HepG2 (cell line): ENCODE measurements around the gene CCDC116. TPM values are rescaled to one million over a fixed set of nuclear protein-coding genes. Genes with fewer than 3 reads are reported as not detected.

Experiments used
- ATAC-seq: fragments of 200-7000 bp; cut with Tn5 transposase; 3 replicates; pipeline ENCODE4 v1.9.1; 2020; ENCODE audit warnings: mild to moderate bottlenecking, moderate library complexity
- BruUV-seq: library from RNA; stranded (reverse); fragments of 400-500 nt; replicated peaks from 2 replicates; lab custom pipeline; 2021; lab: Mats Ljungman, UMichigan
- CTCF ChIA-PET: fragments of 300-600 bp; formaldehyde crosslinking; extraction: SDS; loops from one replicate; lab custom pipeline; 2021; ENCODE audit warnings: low total read pairs, inconsistent platforms, low intra/inter-chr PET ratio; lab: Yijun Ruan, JAX
- POLR2A ChIA-PET: fragments of 350-600 bp; sonication (Branson Sonifier 250); formaldehyde crosslinking; loops from one replicate; lab custom pipeline; 2020; ENCODE audit warnings: antibody characterized with exemption, inconsistent platforms; lab: Yijun Ruan, JAX
- DNase-seq: peaks from one replicate; pipeline ENCODE4 v3.0.0-alpha.2; 2015; ENCODE audit warnings: low spot score
- FAIRE-seq: peaks from 3 replicates; lab custom pipeline; 2011; peaks lifted over from hg19 to GRCh38; lab: Jason Lieb, UNC
- H2AFZ ChIP-seq: one replicate; pipeline ENCODE4 v1.6.1; 2011; ENCODE audit warnings: low read length, inconsistent platforms
- H3K27ac ChIP-seq: fragments of 300-600 bp; 3 replicates; pipeline ENCODE4 v1.8.0; 2011; ENCODE audit warnings: mixed run types, mild to moderate bottlenecking, mixed read lengths, low read length, inconsistent platforms; ENCODE audit not compliant: insufficient read depth; ENCODE audit errors: extremely low read length
- H3K27me3 ChIP-seq, 2 experiments: fragments of 200-600 bp in 1 of 2; 2 replicates in 1 of 2; 3 replicates in 1 of 2; pipeline versions ENCODE4 v1.6.0 to v1.8.0; 2011; ENCODE audit warnings: low read length in 2 of 2, mild to moderate bottlenecking in 2 of 2, moderate library complexity in 2 of 2, inconsistent platforms in 1 of 2; ENCODE audit not compliant: insufficient read depth in 2 of 2, control insufficient read depth in 1 of 2
- H3K36me3 ChIP-seq, 2 experiments: fragments of 200-600 bp in 1 of 2; replicated peaks in 1 of 2; 2 replicates in 1 of 2; 3 replicates in 1 of 2; pipeline versions ENCODE4 v1.5.1 to v1.8.0; 2011; ENCODE audit warnings: low read length in 2 of 2, inconsistent platforms in 1 of 2; ENCODE audit not compliant: insufficient read depth in 2 of 2, control insufficient read depth in 1 of 2
- H3K4me1 ChIP-seq: 2 replicates; pipeline ENCODE4 v1.5.1; 2012; ENCODE audit warnings: low read length, inconsistent platforms; ENCODE audit not compliant: insufficient read depth
- H3K4me2 ChIP-seq: 2 replicates; pipeline ENCODE4 v1.6.0; 2011; ENCODE audit warnings: low read depth, low read length, inconsistent platforms
- H3K4me3 ChIP-seq, 3 experiments: fragments of 200-600 bp in 1 of 3; sonication (generic), shearing (Covaris generic) in 1 of 3; replicated peaks in 1 of 3; 2 replicates each; pipeline ENCODE4 v1.5.1; 2011 to 2016; ENCODE audit warnings: low read length in 3 of 3, inconsistent platforms in 2 of 3, low read depth in 2 of 3, mild to moderate bottlenecking in 2 of 3, control low read depth in 1 of 3, mixed read lengths in 1 of 3; ENCODE audit not compliant: insufficient read depth in 1 of 3
- H3K79me2 ChIP-seq: one replicate; pipeline ENCODE4 v1.6.1; 2011; ENCODE audit warnings: low read length, inconsistent platforms; ENCODE audit not compliant: insufficient read depth
- H3K9ac ChIP-seq: 2 replicates; pipeline ENCODE4 v1.6.0; 2011; ENCODE audit warnings: mild to moderate bottlenecking, low read depth, low read length, inconsistent platforms; ENCODE audit not compliant: insufficient read depth
- H3K9me3 ChIP-seq: 2 replicates; pipeline ENCODE4 v1.5.1; 2012; ENCODE audit warnings: mild to moderate bottlenecking, low read length
- H4K20me1 ChIP-seq: 2 replicates; pipeline ENCODE4 v1.6.0; 2011; ENCODE audit warnings: inconsistent platforms, mild to moderate bottlenecking, low read length, moderate library complexity; ENCODE audit not compliant: insufficient read depth
- DNMT1 ChIP-seq: sonication (generic); formaldehyde crosslinking; IDR thresholded peaks from 2 replicates; pipeline ENCODE4 v1.5.1; 2020; ENCODE audit warnings: mild to moderate bottlenecking, missing genetic modification reagents
- HOXA7 ChIP-seq: sonication (generic); formaldehyde crosslinking; IDR thresholded peaks from 2 replicates; pipeline ENCODE4 v1.8.1; 2022; ENCODE audit warnings: mild to moderate bottlenecking, missing genetic modification reagents, moderate library complexity
- MAFF ChIP-seq: IDR thresholded peaks from 2 replicates; pipeline ENCODE4 v1.6.1; 2011; ENCODE audit warnings: low read depth, low read length, improper control_type of control experiment
- MAFK ChIP-seq, 2 experiments: IDR thresholded peaks in 1 of 2; conservative IDR thresholded peaks in 1 of 2; 2 replicates each; pipeline ENCODE4 v1.6.1; 2011; ENCODE audit warnings: improper control_type of control experiment in 2 of 2, low read length in 2 of 2
- MIER3 ChIP-seq: IDR thresholded peaks from 2 replicates; pipeline ENCODE4 v1.6.1; 2016; ENCODE audit warnings: missing compliant biosample characterization, borderline replicate concordance
- STAG1 ChIP-seq: sonication (generic); formaldehyde crosslinking; IDR thresholded peaks from 2 replicates; pipeline ENCODE4 v1.4.0; 2020; ENCODE audit warnings: missing genetic modification reagents
- THYN1 ChIP-seq: sonication (generic); formaldehyde crosslinking; IDR thresholded peaks from 2 replicates; pipeline ENCODE4 v1.8.1; 2023; ENCODE audit warnings: low read depth, mild to moderate bottlenecking, moderate library complexity, missing genetic modification reagents, borderline replicate concordance
- ZNF562 ChIP-seq: sonication (generic); formaldehyde crosslinking; IDR thresholded peaks from 2 replicates; pipeline ENCODE4 v1.8.0; 2022; ENCODE audit warnings: missing genetic modification reagents, borderline replicate concordance
- WGBS: methylation state at CpG from one replicate; pipeline ENCODE4 v1.1.6; 2017; ENCODE audit warnings: low lambda C conversion rate; 5-methylcytosine and 5-hydroxymethylcytosine counted together
- in situ Hi-C: cut with HindIII; loops from 2 replicates; pipeline ENCODE4 v1.10.0; 2017; ENCODE audit warnings: low pct_unique_long_range_greater_than_20kb; ENCODE audit not compliant: extremely low pct_ligation_motif_present
- intact Hi-C: fragments of 100-400 bp; cut with micrococcal nuclease; formaldehyde crosslinking; loops from one replicate; pipeline ENCODE4 v1.10.0; 2022; ENCODE audit not compliant: unreplicated experiment
- polyA plus RNA-seq, 8 experiments: library from polyadenylated mRNA; depleted of rRNA in 3 of 8; stranded (reverse) in 7 of 8; unstranded in 1 of 8; fragments of >200 nt; fragmentation: Illumina TruSeq in 4 of 8; extraction: Trizol in 4 of 8; gene quantifications; 2 replicates each; pipeline versions ENCODE4 v1.2.1 to v1.2.3, GENCODE V29; 2011 to 2016; ENCODE audit warnings: low read depth in 4 of 8, missing spikeins in 1 of 8, mixed read lengths in 1 of 8; ENCODE audit not compliant: insufficient read depth in 1 of 8
- total RNA-seq, 5 experiments: library from RNA; depleted of rRNA; stranded (reverse); fragments of >200 nt; fragmentation: Illumina TruSeq; extraction: Trizol; gene quantifications; 2 replicates each; pipeline ENCODE4 v1.2.3, GENCODE V29; 2016; ENCODE audit warnings: low read depth in 1 of 5
- TF ChIP-seq, protein P1 (sequence below): sonication (generic); formaldehyde crosslinking; IDR thresholded peaks from 2 replicates; pipeline ENCODE4 v1.5.0; 2020; ENCODE audit warnings: mild to moderate bottlenecking, missing genetic modification reagents, moderate library complexity
- TF ChIP-seq, protein P2 (sequence below): sonication (generic); formaldehyde crosslinking; IDR thresholded peaks from 2 replicates; pipeline ENCODE4 v1.5.1; 2020; ENCODE audit warnings: mild to moderate bottlenecking, moderate library complexity, missing genetic modification reagents

The CCDC116 gene
- total and polyA plus RNA-seq, 2 of the 13 experiments (the other 11 are each of a cell fraction or from before 2014, with no cell fraction given), result 0.15 to 0.33 TPM

DNA sequence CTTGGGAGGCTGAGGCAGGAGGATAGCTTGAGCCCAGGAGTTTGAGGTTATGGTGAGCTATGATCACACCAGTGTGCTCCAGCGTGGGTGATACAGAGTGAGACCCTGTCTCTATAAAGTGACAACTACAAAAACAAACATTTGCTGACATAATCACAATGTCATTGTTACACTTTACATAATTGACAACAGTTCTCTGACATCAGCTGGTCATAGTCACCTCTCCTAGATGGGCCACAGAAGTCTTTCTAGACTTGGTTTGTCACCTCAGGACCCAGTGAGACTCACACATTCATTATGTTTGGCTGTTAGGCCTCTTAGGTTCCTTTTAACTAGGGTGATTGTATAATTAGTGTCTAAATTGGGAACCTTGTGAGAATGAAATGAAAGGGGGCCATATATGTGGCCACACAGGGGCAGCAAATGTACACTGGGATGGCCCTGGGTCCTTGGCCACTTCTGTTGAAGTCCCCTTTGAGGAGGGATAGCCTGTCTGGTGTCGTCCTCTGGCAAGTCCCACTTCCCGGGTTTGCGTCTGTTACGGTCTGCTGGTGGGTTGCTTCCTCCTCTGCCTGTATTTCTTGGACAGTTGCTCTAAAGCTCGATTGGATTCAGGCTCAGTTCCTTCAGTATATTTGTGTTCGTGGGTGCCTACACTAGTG, 27.4 kb downstream of the CCDC116 start:
- intact Hi-C loops, result no loop called here
- Histone ChIP-seq H3K36me3 (no peaks in the 10 kb centered on the region), H3K79me2 (no peaks in the 10 kb centered on the region), H3K9ac (no peak overlapping the region), H2AFZ (no peak overlapping the region), H4K20me1 (no peaks in the 10 kb centered on the region), H3K9me3 (no peaks in the 10 kb centered on the region), H3K27ac (no peak overlapping the region), H3K4me2 (no peak overlapping the region), H3K4me1 (peaks cover 20% of the 10 kb centered on the region), H3K4me3 (no peak overlapping the region), H3K27me3 (no peaks in the 10 kb centered on the region)
- WGBS, result 64% methylated on average over 3 of the region's 7 CpGs
- TF ChIP-seq ZNF562 (CRISPR knock-in tag), result no peak
- peak; percentile 34 for TF ChIP-seq STAG1 (CRISPR knock-in tag)
- peak; percentile 79 to 84 for TF ChIP-seq MAFK (conservative IDR thresholded peaks at IDR 0.05 in 1 of 2, IDR thresholded peaks at IDR 0.05 in 1 of 2; ENCODE audit: low read length in 2 of 2)
- TF ChIP-seq MAFF, result peak; percentile 70
- TF ChIP-seq, protein P1, sequence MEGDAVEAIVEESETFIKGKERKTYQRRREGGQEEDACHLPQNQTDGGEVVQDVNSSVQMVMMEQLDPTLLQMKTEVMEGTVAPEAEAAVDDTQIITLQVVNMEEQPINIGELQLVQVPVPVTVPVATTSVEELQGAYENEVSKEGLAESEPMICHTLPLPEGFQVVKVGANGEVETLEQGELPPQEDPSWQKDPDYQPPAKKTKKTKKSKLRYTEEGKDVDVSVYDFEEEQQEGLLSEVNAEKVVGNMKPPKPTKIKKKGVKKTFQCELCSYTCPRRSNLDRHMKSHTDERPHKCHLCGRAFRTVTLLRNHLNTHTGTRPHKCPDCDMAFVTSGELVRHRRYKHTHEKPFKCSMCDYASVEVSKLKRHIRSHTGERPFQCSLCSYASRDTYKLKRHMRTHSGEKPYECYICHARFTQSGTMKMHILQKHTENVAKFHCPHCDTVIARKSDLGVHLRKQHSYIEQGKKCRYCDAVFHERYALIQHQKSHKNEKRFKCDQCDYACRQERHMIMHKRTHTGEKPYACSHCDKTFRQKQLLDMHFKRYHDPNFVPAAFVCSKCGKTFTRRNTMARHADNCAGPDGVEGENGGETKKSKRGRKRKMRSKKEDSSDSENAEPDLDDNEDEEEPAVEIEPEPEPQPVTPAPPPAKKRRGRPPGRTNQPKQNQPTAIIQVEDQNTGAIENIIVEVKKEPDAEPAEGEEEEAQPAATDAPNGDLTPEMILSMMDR (CRISPR knock-in tag), result peak; percentile 44
- no peak for TF ChIP-seq MIER3 (CRISPR knock-in tag)
- ChIA-PET POLR2A (no interaction called here), CTCF (no interaction called here)
- no TSS peak for BruUV-seq
- in situ Hi-C loops, result loop anchor here (10.0 kb wide), 1 partner anchor 55 kb away; no protein-coding TSS in a partner anchor
- ATAC-seq, result no peak
- DNase-seq, result no peak
- no peak for FAIRE-seq

DNA sequence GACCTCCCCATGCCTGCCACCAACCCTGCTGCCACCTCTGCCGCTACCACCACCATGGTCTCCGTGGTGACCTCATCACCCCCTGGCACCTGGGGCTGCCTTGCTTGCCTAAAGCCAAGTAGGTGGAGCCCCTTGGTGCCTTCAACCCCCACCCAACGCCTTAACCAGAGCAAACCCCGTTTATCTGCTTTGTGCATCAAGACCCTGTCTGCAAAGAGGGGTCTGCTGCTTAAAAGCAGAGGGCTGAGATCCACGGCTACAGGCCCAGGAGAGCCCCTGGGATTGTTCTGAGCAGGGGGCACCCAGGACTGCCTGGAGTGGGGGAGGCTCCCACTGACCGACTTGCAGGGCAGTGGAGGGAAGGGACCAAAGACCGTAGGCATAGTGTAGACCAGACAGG, 28.3 kb downstream of the CCDC116 start:
- intact Hi-C loops, result no loop called here
- no peak for ATAC-seq
- no peak for FAIRE-seq
- Histone ChIP-seq H3K4me3 (no peak overlapping the region), H4K20me1 (no peaks in the 10 kb centered on the region), H3K36me3 (no peaks in the 10 kb centered on the region), H3K79me2 (no peaks in the 10 kb centered on the region), H3K4me2 (no peak overlapping the region), H3K9ac (no peak overlapping the region), H3K27me3 (no peaks in the 10 kb centered on the region), H3K4me1 (peaks cover 27% of the 10 kb centered on the region), H3K27ac (no peak overlapping the region), H3K9me3 (no peaks in the 10 kb centered on the region), H2AFZ (no peak overlapping the region)
- BruUV-seq, result no TSS peak
- DNase-seq, result no peak
- ChIA-PET POLR2A (no interaction called here), CTCF (no interaction called here)
- TF ChIP-seq THYN1 (CRISPR knock-in tag) (no peak), DNMT1 (no peak), HOXA7 (no peak)
- TF ChIP-seq, protein P2, sequence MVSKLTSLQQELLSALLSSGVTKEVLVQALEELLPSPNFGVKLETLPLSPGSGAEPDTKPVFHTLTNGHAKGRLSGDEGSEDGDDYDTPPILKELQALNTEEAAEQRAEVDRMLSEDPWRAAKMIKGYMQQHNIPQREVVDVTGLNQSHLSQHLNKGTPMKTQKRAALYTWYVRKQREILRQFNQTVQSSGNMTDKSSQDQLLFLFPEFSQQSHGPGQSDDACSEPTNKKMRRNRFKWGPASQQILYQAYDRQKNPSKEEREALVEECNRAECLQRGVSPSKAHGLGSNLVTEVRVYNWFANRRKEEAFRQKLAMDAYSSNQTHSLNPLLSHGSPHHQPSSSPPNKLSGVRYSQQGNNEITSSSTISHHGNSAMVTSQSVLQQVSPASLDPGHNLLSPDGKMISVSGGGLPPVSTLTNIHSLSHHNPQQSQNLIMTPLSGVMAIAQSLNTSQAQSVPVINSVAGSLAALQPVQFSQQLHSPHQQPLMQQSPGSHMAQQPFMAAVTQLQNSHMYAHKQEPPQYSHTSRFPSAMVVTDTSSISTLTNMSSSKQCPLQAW (CRISPR knock-in tag), result no peak
- WGBS, result 53% methylated on average over 7 of the region's 7 CpGs
- in situ Hi-C loops, result loop anchor here (10.0 kb wide), 1 partner anchor 54 kb away; no protein-coding TSS in a partner anchor
